WERI-Rb-1 (cell line): ENCODE results near the gene PANK2.

Source experiments
- DNase-seq: peaks from one replicate; pipeline ENCODE4 v3.0.0-alpha.2; 2020
- H3K27ac ChIP-seq: fragments of 250-450 bp; sonication (Bioruptor Pico); 2 replicates; pipeline ENCODE4 v1.5.1; 2020; ENCODE audit warnings: mild to moderate bottlenecking, moderate library complexity
- H3K27me3 ChIP-seq: fragments of 250-450 bp; sonication (Bioruptor Pico); 2 replicates; pipeline ENCODE4 v1.5.1; 2021; ENCODE audit warnings: mild to moderate bottlenecking, low read depth, moderate library complexity; ENCODE audit not compliant: insufficient read depth, severe bottlenecking
- H3K36me3 ChIP-seq: fragments of 250-450 bp; sonication (Bioruptor Pico); 2 replicates; pipeline ENCODE4 v1.5.1; 2020; ENCODE audit warnings: mild to moderate bottlenecking, moderate library complexity
- H3K4me3 ChIP-seq: 2 replicates; pipeline ENCODE4 v1.5.1; 2011; ENCODE audit warnings: low read depth, mild to moderate bottlenecking, control low read depth, low read length
- H3K9me3 ChIP-seq: fragments of 250-450 bp; sonication (Bioruptor Pico); 2 replicates; pipeline ENCODE4 v1.5.1; 2021; ENCODE audit warnings: mild to moderate bottlenecking, moderate library complexity; ENCODE audit not compliant: severe bottlenecking
- TF ChIP-seq, protein P1 (sequence below): IDR thresholded peaks from 2 replicates; pipeline ENCODE4 v1.5.1; 2011; ENCODE audit warnings: low read depth, mild to moderate bottlenecking, control low read depth, inconsistent platforms, low read length

PANK2 gene

DNA sequence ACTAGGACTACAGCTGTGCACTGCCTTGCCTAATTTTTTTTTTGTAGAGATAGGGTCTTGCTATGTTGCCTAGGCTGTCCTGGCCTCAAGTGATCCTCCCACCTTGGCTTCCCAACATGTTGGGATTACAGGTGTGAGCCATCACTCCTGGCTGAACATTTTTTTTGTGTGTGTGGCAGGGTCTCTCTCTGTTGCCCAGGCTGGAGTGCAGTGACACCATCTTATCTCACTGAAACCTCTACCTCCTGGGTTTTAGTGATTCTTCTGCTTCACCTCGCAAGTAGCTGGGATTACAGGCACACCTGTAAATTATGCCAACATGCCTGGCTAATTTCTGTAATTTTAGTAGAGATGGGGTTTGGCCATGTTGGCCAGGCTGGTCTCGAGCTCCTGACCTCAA lies 25.3 kb downstream of the PANK2 start:
- Histone ChIP-seq H3K4me3 (no peak overlapping the region), H3K27ac (no peak overlapping the region), H3K36me3 (peaks cover 92% of the 10 kb centered on the region), H3K27me3 (no peaks in the 10 kb centered on the region), H3K9me3 (no peaks in the 10 kb centered on the region)
- TF ChIP-seq, protein P1, sequence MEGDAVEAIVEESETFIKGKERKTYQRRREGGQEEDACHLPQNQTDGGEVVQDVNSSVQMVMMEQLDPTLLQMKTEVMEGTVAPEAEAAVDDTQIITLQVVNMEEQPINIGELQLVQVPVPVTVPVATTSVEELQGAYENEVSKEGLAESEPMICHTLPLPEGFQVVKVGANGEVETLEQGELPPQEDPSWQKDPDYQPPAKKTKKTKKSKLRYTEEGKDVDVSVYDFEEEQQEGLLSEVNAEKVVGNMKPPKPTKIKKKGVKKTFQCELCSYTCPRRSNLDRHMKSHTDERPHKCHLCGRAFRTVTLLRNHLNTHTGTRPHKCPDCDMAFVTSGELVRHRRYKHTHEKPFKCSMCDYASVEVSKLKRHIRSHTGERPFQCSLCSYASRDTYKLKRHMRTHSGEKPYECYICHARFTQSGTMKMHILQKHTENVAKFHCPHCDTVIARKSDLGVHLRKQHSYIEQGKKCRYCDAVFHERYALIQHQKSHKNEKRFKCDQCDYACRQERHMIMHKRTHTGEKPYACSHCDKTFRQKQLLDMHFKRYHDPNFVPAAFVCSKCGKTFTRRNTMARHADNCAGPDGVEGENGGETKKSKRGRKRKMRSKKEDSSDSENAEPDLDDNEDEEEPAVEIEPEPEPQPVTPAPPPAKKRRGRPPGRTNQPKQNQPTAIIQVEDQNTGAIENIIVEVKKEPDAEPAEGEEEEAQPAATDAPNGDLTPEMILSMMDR, result no peak
- DNase-seq, result no peak

DNA sequence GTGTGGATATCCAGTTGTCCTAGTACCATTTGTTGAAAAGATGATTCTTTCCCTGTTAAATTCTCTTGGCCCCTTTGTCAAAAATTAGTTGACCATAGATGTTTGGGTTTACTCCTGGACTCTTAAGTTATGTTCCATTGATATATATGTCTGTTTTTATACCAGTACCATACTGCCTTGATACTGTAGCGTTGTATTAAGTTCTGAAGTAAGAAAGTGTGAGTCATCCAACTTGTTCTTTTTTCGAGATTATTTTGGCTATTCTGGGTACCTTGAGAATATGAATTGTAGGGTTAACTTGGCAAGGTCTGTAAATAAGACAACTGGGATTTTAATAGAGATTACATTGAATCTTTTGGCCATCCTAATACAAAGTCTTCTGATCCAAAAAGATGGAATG lies 26.5 kb downstream of the PANK2 start:
- H3K36me3 ChIP-seq, result peaks cover 90% of the 10 kb centered on the region
- H3K9me3 ChIP-seq, result no peaks in the 10 kb centered on the region
- H3K27me3 ChIP-seq, result no peaks in the 10 kb centered on the region
- TF ChIP-seq, protein P1, result no peak
- H3K4me3 ChIP-seq, result no peak overlapping the region
- no peak for DNase-seq
- H3K27ac ChIP-seq, result no peak overlapping the region

DNA sequence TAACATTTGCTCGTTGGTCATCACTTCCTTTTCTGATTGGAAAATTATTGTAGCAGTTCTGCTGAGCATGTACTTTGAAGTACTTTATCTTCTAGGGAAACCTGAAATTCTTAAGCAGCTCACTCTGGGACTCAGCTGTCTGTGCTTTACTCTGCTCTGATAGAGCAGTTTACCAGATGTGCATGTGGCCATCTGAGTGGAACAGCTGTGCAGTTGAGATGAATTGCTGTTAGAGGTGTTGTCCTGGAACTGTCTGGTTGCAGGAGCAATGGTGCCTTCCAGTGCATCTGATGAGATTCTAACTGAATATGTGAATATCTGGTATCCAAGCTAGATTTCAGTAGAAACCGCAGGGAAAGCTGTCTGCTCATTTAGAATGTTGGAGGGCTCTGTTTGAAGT lies 27.2 kb downstream of the PANK2 start:
- H3K27ac ChIP-seq, result no peak overlapping the region
- no peak for DNase-seq
- H3K4me3 ChIP-seq, result no peak overlapping the region
- TF ChIP-seq, protein P1, result no peak
- H3K9me3 ChIP-seq, result no peaks in the 10 kb centered on the region
- H3K27me3 ChIP-seq, result no peaks in the 10 kb centered on the region
- H3K36me3 ChIP-seq, result peaks cover 88% of the 10 kb centered on the region

DNA sequence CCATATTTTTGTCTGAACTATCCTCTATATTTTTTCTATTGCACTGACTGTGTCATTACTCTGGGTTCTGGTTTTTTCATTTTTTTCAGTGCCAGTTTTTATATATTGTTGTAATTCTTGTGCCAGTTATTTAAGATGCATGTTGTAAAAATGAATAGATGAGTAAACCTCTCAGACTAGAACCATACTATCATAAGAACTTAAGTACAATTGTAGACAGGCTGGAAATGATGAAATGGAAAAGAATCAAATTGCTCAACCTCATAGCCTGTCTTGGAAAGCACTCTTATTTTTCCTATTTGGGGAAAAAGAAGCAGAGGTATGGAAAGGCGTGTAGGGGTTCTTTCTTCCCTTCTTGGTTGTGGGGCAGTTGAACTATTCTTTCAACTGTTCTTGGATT lies 30.2 kb downstream of the PANK2 start:
- Histone ChIP-seq H3K36me3 (peaks cover 91% of the 10 kb centered on the region), H3K27me3 (no peaks in the 10 kb centered on the region), H3K27ac (no peak overlapping the region), H3K9me3 (no peaks in the 10 kb centered on the region), H3K4me3 (no peak overlapping the region)
- TF ChIP-seq, protein P1, result no peak
- no peak for DNase-seq

DNA sequence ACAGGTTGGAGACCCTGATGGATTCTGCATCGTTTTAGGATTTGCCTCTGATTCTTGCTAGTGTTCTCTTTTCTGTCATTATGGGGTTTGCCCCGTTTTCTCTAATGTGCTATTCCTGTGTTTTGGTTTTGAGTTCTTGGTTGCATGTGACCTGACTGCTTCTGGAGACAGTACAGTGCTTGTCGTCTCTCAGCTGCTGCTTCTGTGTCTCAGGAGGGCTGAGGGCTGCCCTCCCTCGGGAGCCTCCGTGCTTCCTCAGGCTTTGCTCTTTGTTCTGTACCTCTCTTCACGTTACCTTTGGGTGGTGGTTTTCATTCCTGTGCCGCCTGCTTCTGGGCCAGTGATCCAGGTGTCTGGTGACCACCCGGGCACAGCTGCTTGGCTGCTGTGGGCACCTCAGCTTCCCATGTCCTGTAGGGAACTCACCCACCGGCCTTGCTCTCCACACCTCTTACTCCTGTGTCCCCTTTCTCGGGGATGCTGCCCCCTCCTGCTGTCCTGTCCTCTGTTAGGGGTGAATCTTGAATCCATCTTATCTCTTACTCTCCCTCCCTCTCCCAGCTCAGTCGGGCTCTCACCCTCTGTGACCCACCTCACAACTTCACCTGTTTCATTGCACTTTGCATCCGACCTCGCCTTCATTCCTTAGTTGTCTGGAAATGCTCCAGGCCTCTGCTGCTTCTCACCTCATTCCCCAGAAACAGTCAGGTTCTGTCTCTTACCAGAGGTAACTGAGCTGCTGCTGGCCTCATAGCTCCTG lies 33.2 kb downstream of the PANK2 start:
- H3K36me3 ChIP-seq, result peaks cover 82% of the 10 kb centered on the region
- H3K27ac ChIP-seq, result no peak overlapping the region
- TF ChIP-seq, protein P1, result no peak
- no peaks in the 10 kb centered on the region for H3K9me3 ChIP-seq
- no peak for DNase-seq
- H3K4me3 ChIP-seq, result no peak overlapping the region
- no peaks in the 10 kb centered on the region for H3K27me3 ChIP-seq

DNA sequence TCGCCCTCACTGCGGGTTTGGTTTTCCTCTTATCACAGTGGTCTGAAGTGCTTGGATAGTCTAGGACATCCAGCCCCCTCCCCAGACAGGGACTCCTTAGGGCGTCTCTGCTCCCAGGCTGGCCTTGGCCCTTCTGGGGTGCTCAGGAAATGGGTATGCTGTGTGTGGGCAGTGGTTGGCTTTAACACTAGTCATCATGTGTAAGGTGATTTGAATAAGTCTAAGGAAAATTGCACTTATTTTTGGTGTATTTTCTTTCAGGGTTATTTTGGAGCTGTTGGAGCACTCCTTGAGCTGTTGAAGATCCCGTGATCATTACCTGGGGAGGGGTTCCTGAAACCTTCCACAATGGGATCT lies 33.8 kb downstream of the PANK2 start:
- H3K9me3 ChIP-seq, result no peaks in the 10 kb centered on the region
- peaks cover 78% of the 10 kb centered on the region for H3K36me3 ChIP-seq
- TF ChIP-seq, protein P1, result no peak
- no peak for DNase-seq
- H3K4me3 ChIP-seq, result no peak overlapping the region
- H3K27ac ChIP-seq, result no peak overlapping the region
- H3K27me3 ChIP-seq, result no peaks in the 10 kb centered on the region
